Umbilical cord (tissue), 2 donors: Measurements from ENCODE around the gene GNL1. TPM values are rescaled to one million over a fixed set of nuclear protein-coding genes. Genes with fewer than 3 reads are reported as not detected.
"Not testable (repeated sequence)": the region's sequence is repeated elsewhere in the genome, so short reads cannot be mapped to it uniquely, and the experiment has no call there.

Experiments used
- DNase-seq: peaks from one replicate; pipeline ENCODE4 v3.0.0-alpha.2; 2015; ENCODE audit warnings: low spot score
- total RNA-seq: library from RNA; depleted of rRNA; stranded (reverse); fragments of >200 nt; gene quantifications from one replicate; pipeline ENCODE4 v1.2.3, GENCODE V29; 2014; ENCODE audit warnings: low replicate concordance; ENCODE audit not compliant: insufficient read depth

The GNL1 gene
- total RNA-seq, 1 donor from 2014 or later, result 25.3 TPM

- DNase-seq, result no peak
Observed at GRCh38 chr6:30530014-30530413, 26.3 kb downstream of the GNL1 start.

- DNase-seq, result not testable (repeated sequence)
Observed at GRCh38 chr6:30529349-30529875, 26.9 kb downstream of the GNL1 start.

- not testable (repeated sequence) for DNase-seq
Observed at GRCh38 chr6:30526444-30526843, 29.8 kb downstream of the GNL1 start.

- DNase-seq, result not testable (repeated sequence)
Observed at GRCh38 chr6:30521952-30522351, 34.3 kb downstream of the GNL1 start.

- peak; percentile 62 for DNase-seq
Observed at GRCh38 chr6:30521082-30521481, 35.2 kb downstream of the GNL1 start.

GRCh38 chr6:30520522-30520921 lies 35.8 kb downstream of the GNL1 start:
- peak; percentile 69 for DNase-seq

- DNase-seq, result not testable (repeated sequence)
Observed at GRCh38 chr6:30518505-30519145, 37.7 kb downstream of the GNL1 start.

GRCh38 chr6:30517767-30518504 lies 38.4 kb downstream of the GNL1 start:
- not testable (repeated sequence) for DNase-seq

- not testable (repeated sequence) for DNase-seq
Observed at GRCh38 chr6:30516754-30517076, 39.6 kb downstream of the GNL1 start.

- peak; percentile 96 for DNase-seq
Observed at GRCh38 chr6:30515944-30516753, 40.1 kb downstream of the GNL1 start.

GRCh38 chr6:30515106-30515505 lies 41.2 kb downstream of the GNL1 start:
- DNase-seq, result no peak

- DNase-seq, result no peak
Observed at GRCh38 chr6:30513451-30513850, 42.8 kb downstream of the GNL1 start.

- DNase-seq, result no peak
Observed at GRCh38 chr6:30511169-30511546, 45.1 kb downstream of the GNL1 start.

- DNase-seq, result no peak
Observed at GRCh38 chr6:30510419-30511168, 45.7 kb downstream of the GNL1 start.

GRCh38 chr6:30508890-30509736 lies 47.2 kb downstream of the GNL1 start:
- DNase-seq, result no peak

GRCh38 chr6:30507849-30508827 lies 48.2 kb downstream of the GNL1 start:
- no peak for DNase-seq

GRCh38 chr6:30500421-30501355 lies 55.6 kb downstream of the GNL1 start:
- no peak for DNase-seq

- not testable (repeated sequence) for DNase-seq
Observed at GRCh38 chr6:30498705-30499104, 57.6 kb downstream of the GNL1 start.
